ENCODE data around the gene GGT7.
A peak's percentile ranks its signal among the peaks of the same experiment; 100 is the strongest.
"Not testable (repeated sequence)": the region's sequence is repeated elsewhere in the genome, so short reads cannot be mapped to it uniquely, and the experiment has no call there.

Gene GGT7

GRCh38 chr20:34834459-34834893, 38.2 kb downstream of the GGT7 start:
- peak; percentile 65 for DNase-seq

GRCh38 chr20:34831936-34832335, 40.7 kb downstream of the GGT7 start:
- no peak for DNase-seq

DNA sequence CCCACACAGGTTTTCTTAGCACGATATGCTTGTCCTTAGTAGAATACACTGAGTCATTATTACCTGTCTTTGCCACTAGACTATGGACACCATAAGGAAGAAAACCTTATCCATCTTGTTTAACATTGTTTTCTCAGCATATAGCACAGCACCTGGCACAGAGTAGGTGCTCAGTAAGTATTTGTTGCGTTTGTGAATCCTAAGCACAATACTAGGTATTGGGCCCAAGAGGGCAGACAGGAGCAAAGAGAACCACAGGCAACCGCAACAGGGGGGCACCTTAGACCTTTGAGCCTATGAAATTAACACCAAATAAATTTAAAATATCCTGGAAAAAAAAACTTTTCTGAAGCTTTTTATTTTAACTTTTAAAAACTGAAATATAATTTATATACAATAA, 43.5 kb downstream of the GGT7 start:
- DNase-seq = no peak

DNA sequence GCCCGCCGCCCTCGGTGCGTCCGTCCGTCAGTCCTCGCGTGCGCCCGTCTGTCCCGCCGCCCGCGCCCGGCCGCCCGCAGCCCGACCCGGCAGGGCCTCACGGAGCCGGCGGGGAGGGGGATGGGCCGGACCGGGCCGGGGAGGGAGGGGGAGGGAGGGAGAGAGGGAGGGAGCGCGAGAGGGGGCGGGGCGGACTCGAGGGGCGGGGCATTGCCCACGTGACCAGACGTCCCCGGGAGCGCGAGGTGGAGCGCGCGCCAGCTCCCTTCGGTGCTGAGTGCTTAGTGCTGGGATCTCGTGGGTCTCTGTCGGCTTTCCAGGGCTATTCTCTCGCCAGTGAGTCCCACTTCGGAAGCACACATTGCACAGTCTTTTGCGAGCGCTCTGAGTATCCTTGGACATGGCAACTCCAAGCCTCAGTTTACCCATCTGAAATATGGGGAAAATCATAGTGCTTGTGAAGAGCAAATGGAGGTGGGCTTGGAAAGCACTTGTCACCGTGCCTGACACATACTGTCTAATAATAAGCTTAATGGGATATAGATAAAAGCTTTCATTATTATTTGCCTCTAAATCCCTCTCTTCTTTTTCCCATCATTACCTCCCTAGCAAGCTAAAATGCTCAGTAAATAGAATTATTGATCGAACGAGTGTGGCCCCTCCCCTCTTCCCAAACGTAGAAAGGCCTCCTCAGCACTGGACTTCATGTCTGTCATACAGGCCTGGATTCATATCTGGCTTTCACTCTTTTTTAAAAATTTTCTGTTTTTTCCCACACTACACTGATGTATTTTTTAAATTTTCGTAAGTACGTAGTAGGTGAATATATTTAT, 46.9 kb downstream of the GGT7 start, which contains the start of gene NCOA6:
TSS of gene NCOA6 (minus strand) at position 122 of the 833 bp plus-strand sequence. CDS start 43,296 bp downstream, outside the sequence.
- peak; percentile 72 for DNase-seq

DNA sequence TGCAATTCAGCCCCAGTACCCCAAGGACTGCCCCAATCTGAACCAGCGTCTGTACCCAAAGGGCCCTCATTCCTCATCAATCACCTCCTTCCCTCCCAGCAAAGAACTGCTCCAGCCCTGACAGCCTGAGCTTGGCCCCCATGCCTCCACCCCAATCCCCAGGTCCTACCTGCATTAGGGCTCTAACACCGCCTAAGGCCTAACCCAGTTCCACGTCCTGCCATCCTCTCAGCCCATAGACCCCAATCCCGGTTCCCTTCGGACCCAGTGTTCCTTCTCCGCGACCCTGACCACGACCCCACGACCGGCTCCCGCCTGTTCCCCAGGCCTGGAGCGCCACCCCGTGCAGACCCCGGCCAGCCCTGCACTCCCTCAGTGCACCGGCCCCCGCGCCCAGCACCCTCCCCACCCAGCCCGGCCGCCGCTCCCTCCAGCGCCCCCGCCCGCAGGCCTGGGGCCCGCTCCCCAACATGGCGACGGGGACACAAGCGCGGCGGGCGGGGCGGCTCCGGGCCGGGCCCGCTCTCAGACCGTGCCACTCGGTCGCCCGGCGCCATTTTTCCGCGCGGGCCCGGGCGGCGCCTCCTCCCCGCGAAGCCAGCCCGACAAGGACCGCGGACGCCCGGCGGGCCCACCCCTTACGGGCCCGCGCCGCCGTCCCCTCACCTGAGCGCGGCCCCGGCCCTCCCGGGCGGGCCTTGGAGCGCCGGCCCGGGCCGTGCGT, 47.7 kb downstream of the GGT7 start:
- peak; percentile 26 for DNase-seq

- peak; percentile 61 for DNase-seq
These were observed 48.2 kb downstream of the GGT7 start for GRCh38 chr20:34824452-34824805.

- DNase-seq = no peak
These were observed 48.6 kb downstream of the GGT7 start for GRCh38 chr20:34824026-34824425.

GRCh38 chr20:34820805-34821578, 51.7 kb downstream of the GGT7 start:
- no peak for DNase-seq

GRCh38 chr20:34817801-34818200, 54.9 kb downstream of the GGT7 start:
- no peak for DNase-seq

GRCh38 chr20:34817072-34817471, 55.6 kb downstream of the GGT7 start:
- DNase-seq = no peak

DNA sequence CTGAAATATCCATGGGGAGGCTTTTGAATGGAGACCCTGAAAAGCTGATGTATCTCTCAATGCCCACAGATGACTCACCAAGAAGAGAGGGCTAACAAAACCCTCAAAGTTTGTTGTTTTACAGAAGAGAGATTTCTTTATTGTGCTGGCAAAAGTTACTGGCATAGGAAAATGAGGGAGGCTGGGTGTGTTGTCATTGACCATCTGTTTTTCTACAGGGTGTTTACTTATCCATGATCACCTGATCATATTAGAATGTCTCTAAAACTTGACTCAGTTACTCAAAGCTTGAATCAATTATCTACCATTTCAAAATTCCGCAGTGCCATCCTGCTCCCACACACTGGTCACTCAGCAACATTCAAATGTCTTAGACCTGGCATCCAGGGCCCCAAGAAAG, 57.0 kb downstream of the GGT7 start:
- DNase-seq = no peak

DNA sequence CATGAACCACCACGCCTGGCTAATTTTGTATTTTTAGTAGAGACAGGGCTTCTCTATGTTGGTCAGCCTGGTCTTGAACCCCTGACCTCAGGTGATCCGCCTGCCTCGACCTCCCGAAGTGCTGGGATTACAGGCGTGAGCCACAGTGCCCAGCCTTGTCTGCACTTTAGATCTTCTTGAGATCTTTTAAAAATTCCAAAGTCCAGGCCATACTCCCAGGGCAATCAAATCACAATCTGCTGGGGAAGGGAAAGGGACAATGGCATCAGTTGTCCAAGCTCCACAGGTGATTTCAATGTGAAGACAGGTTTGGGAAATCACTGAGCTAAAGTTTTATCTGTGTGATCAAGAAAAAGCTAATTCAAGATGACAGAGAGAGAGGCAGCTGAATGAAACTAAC, 64.1 kb downstream of the GGT7 start:
- no peak for DNase-seq

DNA sequence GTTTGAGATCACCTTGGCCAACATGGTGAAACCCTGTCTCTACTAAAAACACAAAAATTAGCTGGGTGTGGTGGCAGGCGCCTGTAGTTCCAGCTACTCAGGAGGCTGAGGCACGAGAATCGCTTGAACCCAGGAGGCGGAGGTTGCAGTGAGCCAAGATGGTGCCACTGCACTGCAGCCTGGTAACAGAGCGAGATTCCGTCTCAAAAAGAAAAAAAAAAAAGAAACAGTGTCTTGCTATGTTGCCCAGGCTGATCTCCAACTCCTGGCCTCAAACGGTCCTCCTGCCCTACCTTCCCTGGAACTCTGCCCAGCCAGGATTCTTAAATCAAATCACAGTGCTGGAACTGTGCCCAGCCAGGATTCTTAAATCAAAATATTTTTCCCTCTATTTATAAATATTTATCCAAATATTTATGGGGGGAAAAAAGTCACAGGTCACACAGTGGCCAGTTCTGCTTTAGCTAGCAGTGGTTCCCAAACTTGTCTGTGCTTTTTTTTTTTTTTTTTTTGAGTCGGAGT, 64.7 kb downstream of the GGT7 start:
- DNase-seq = not testable (repeated sequence)

DNA sequence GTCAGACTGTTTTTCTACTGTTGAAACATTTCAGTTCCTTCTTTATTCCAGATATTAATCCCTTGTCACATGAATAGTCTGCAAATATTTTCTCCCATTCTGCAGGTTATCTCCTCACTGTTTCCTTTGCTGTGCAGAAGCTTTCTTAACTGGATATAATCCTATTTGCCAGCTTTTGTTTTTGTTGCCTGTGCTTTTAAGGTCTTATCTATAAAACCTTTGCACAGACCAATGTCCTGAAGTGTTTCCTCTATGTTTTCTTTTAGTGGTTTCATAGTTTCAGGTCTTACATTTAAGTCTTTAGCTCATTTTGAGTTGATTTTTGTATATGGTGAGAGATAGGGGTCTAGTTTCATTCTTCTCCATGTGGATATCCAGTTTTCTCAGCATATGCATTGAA, 66.4 kb downstream of the GGT7 start:
- DNase-seq = no peak

DNA sequence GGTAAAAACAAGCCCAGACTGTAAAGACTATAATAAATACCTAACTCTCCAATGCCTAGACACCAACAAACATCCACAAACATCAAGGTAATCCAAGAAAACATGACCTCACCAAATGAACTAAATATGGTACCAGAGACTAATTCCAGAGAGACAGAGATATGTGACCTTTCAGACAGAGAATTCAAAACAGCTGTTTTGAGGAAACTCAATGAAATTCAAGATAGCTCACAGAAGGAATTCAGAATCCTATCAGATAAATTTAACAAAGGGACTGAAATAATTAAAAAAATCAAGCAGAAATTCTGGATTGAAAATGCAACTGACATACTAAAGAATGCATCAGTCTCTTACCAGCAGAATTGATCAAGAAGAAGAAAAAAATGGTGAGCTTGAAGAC, 73.8 kb downstream of the GGT7 start:
- no peak for DNase-seq

GRCh38 chr20:34798328-34798727, 74.3 kb downstream of the GGT7 start:
- DNase-seq = no peak

- no peak for DNase-seq
These were observed 75.4 kb downstream of the GGT7 start for GRCh38 chr20:34797012-34797995.
